Middle frontal gyrus (tissue), 1 donor: ENCODE results near the gene SNAPC3.
A peak's percentile ranks its signal among the peaks of the same experiment; 100 is the strongest.
"Not testable (repeated sequence)": the region's sequence is repeated elsewhere in the genome, so short reads cannot be mapped to it uniquely, and the experiment has no call there.

Experiments used
- DNase-seq: peaks from one replicate; pipeline ENCODE4 v3.0.0-alpha.2; 2015; ENCODE audit warnings: low spot score; ENCODE audit errors: extremely low spot score

SNAPC3 gene

DNA sequence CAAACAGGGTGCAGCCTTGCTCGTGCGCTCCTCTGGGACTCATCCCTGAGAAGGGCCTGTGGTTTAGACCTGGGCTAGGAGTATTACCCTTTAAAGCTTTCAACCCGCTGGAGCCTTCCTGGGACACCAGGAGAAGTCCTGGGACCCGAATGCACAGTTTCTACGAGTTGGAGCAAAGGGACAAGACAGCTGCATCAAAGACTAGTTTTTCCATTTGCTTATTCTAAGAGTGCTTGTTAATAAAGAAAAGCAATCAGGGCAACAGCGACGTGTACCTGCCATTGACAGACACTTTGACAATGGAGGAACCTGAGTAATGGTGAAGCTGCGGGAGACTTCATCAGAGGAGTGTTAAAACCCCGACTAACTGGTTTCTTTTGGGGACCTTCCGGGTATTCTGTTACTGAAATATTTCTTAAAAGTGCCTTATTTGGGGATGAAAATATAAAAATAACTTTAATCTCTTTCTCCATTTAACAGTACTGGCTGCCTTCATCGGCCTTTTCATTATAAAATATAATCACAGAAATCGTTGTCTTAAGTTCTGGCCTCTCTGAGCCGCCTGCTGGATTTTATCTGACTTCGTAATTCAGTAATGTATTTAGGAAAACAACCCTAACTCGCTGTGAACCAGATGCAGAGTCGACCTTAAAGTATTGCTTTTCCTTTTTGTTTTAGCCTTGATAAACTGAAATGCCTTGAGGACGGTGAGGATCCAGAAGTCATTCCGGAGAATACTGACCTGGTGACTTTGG, 732 bp downstream of the SNAPC3 start:
- no peak for DNase-seq

DNA sequence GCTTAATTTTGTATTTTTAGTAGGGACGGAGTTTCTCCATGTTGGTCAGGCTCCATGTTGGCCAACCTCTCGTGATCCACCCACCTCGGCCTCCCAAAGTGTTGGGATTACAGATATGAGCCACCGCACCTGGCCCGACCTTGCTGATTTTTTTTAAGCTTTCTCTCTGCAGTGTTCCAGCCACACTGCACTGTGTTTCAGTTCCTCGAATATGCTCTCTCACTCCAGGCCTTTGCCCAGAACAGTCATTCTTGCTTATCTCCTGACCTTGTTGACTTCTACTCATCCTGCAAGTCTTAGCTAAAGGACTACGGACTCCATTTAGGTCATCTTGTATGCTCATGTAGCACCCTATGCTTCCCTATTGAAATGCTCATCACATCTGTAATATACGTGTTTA, 3.3 kb downstream of the SNAPC3 start:
- no peak for DNase-seq

DNA sequence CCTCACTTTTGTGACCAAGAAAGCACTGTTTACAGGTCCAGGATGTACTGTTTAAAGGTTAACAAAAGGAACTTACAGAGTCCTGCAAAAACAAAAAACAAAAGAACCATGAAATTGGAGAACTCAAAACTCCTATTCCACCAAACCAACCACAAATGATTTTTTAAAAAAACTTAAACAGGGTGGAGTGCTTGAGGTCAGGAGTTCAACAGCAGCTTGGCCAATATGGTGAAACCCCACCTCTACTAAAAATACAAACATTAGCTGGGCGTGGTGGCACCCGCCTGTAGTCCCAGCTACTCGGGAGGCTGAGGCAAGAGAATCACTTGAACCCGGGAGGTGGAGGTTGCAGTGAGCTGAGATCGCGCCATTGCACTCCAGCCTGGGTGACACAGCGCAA, 5.0 kb downstream of the SNAPC3 start:
- not testable (repeated sequence) for DNase-seq

DNA sequence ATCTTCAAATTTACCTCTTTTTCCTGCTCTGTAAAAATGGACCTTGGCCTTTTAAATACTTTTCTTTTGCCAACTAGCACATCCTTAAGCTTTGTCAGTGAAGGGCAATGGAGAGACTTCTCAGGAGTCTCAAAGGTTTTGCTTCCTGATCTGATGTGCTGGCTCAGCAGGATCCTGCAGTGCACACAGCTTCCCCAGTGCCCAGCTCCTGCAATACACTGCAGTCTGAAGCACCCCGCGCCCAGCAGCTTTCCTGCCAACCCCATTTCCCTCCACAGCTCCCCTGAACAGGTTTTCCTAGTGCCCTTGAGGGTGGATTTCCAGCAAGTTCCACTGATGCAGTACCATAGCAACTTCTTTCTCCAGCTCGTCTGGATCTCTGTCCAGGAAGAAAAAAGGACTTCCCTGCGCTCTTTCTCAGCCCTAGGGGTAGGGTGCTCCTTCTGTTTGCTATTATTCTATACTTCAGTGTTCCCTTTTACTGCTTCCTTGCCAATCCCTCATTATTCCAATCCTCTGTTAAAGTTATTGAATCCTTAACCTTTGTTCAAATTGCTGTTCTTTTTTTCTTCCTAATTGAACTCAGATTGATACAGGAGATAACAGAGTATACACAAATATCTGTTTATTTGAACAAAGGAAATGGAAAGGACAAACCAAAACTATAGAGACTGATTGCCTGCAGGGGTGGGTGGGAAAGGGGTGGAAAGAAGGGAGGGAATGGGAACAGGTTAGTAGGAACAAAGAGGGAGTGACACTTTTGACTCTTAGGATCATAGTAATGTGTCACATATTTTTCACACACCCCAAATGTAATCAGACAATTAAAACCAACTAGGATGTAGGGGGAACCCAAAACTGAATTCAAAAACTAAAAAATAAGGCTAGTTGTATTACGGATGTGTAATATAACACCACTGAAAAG, 8.5 kb downstream of the SNAPC3 start:
- DNase-seq = no peak

DNA sequence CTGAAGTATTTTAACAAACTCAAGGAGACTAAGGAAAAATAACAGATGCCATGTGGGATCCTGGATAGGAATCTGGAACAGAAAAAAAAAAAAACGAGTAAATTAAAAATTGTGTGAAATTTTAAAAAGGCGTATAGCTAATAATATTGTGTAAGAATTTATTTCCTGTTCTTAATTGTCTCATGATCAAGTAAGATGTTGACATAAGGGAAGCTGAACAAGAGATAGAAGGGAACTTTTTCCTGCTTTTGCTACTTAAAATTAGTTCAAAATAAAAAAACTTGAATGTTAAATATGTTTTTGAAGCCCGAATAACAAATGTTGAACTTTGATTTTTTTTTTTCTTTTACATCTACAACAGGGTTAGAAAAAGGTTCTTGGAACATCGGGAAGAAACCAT, 10.5 kb downstream of the SNAPC3 start:
- DNase-seq = no peak

DNA sequence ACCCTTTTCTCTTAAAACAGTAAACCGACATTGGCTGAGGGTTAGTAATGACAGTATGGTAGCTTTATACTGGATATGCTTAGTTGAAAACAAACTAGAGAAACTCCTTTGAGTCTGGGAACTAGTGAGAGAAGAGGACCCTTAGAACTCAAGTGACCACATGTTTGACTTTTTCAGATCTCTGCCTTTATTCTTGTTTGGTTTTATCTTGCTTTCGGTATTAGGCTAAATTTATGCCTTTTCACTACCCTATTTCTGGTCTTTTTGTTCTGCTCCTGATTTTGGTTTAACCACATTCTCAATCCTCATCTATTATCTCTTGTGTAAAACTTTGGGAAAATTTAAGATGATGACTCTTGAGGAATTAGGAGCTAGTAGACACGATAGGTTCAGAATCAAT, 11.0 kb downstream of the SNAPC3 start:
- DNase-seq = no peak

DNA sequence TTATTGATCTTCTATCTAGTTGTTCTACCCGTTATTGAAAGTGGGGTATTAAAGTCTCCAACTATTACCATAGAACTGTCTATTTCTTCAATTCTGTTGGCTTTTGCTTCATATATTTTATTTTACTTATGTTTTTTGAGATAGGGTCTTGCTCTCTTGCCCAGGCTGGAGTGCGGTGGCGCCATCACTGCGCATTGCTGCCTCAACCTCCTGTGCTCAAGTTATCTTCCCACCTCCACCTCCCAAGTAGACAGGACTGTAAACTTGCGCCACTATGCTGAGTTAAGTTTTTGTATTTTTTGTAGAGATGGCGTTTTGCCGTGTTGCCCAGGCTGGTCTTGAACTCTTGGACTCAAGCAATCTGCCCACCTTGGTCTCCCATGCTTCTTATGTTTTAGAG, 16.2 kb downstream of the SNAPC3 start:
- DNase-seq = no peak

DNA sequence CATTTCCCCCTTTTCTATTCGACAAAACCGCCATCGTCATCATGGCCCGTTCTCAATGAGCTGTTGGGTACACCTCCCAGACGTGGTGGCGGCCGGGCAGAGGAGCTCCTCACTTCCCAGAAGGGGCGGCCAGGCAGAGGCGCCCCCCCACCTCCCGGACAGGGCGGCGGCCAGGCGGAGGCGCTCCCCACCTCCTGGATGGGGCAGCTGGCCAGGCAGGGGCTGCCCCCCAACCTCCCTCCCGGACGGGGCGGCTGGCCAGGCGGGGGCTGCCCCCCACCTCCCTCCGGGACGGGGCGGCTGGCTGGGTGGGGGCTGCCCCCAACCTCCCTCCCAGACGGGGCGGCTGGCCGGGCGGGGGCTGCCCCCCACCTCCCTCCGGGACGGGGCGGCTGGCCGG, 19.2 kb downstream of the SNAPC3 start:
- DNase-seq = not testable (repeated sequence)

DNA sequence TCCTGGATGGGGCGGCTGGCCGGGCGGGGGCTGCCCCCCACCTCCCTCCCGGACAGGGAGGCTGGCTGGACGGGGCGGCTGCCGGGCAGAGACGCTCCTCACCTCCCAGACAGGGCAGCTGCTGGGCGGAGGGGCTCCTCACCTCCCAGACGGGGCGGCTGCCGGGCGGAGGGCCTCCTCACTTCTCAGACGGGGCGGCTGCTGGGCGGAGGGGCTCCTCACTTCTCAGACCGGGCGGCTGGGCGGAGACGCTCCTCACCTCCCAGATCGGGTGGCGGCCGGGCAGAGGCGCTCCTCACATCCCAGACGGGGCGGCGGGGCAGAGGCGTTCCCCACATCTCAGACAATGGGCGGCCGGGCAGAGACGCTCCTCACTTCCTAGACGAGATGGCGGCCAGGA, 19.6 kb downstream of the SNAPC3 start:
- not testable (repeated sequence) for DNase-seq

DNA sequence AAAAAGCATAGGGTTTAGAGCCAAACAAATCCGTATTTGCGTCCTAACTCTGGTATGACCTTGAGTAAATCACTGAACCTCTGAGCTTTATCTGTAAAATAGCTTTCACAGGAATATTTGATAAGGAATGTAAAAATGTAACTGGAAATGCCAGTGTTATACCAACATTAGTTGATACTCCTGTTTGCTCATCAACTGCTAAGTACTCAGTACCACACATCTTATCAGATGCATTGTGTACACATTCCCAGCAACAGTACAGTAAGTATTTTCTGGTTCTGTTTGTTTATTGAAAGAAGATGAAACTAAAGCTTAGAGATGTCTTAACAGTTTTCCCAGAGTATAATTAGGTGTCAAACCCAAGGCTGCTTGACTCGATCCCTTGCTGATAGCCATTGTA, 21.5 kb downstream of the SNAPC3 start:
- DNase-seq = no peak

DNA sequence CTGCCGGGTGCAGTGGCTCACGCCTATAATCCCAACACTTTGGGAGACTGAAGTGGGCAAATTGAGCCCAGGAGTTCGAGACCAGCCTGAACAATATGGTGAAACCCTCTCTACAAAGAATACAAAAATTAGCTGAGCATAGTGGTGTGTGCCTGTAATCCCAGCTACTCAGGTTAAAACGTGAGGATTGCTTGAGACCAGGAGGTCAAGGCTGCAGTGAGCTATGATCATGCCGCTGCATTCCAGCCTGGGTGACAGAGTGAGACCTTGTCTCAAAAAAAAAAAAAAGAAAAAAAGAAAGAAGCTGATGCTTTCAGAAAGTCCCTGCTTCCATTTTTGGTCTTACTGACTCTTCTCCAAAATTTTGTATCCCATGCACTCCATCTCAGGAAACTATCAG, 31.3 kb downstream of the SNAPC3 start:
- DNase-seq = no peak

DNA sequence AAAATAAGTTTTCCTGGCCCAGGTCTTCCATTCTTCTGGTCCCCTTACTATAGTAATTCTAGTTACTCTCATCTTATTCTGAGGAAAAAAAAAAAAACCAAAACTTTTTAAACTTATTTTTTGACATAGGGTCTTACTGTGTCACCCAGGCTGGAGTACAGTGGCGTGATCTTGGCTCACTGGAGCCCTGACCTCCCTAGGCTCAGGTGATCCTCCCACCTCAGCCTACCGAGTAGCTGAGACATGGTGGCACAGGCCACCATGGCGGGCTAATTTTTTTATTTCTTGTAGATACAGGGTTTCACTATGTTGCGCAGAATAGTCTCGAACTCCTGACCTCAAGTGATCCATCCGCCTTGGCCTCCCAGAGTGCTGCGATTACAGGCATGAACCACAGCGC, 38.4 kb downstream of the SNAPC3 start:
- no peak for DNase-seq

DNA sequence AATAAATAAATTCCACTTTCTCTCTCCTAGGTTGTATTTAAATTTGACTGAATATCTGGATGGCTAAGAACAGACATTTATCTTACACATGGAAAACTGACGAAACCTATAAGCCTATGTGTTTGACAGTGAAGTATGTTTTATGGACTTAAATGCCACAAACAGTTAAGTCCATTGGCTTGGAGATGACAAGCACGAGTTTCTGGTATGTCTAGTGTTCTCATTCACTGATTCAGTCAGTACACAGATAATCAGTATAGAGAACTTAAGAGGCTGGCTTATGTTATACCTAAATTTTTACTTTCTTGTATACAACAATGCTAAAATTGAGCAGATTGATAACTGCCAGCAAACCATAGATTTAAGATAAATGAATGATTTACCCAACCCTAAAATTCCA, 38.9 kb downstream of the SNAPC3 start:
- DNase-seq = no peak

DNA sequence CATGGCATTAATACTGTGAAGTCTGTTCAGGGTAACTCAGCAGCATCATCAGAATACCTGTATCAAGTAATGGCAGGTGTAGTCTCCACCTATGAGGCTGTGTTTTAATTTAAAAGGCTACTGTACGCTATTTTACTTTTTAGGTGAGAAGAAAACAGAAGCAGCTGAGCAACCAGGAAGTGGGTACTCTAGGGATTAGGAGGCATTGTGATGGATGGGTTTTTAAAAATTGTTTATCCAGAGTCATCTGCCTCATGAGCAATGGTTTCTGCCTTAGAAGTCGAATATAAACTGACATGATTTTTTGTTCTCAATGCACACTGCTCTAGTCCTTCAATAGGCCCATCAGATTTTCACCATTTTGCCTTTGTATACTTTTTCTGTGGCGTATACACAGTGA, 45.5 kb downstream of the SNAPC3 start:
- no peak for DNase-seq

DNA sequence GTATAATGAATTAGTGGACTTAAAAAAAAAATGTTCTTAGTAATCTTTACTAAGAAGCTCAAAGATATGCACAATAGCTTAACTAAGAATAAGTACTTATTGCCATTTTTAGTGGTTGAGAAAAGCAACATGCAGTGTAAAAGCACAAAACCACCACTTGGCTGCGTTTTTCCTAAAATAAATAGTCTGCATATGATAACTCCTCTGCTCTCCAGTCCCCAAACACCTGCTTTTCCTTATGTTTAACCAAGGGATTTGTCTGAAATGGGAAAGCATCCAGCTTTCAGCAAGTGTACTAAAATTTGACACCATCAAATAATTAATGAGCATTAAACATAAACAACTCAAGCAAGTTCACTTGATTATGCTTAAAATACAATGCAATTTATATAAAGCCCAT, 46.7 kb downstream of the SNAPC3 start:
- no peak for DNase-seq

DNA sequence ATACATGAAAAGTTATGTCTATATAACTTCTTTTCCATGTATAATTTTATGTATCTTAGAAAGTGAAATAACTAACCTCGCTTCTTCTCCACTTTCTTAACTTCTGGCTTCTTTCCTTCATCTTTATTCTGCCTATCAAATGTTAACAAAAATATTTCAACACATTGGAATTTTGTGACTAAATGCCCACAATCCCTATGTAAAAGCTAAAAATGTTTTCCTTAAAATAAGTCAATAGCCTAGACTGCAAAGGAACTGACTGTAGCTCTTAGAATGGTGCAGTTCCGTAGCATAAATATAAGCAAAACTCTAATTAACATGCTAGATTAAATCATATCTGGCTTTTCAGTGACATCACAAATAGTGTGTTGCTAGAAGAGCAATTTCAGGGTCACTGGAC, 47.2 kb downstream of the SNAPC3 start:
- DNase-seq = no peak

DNA sequence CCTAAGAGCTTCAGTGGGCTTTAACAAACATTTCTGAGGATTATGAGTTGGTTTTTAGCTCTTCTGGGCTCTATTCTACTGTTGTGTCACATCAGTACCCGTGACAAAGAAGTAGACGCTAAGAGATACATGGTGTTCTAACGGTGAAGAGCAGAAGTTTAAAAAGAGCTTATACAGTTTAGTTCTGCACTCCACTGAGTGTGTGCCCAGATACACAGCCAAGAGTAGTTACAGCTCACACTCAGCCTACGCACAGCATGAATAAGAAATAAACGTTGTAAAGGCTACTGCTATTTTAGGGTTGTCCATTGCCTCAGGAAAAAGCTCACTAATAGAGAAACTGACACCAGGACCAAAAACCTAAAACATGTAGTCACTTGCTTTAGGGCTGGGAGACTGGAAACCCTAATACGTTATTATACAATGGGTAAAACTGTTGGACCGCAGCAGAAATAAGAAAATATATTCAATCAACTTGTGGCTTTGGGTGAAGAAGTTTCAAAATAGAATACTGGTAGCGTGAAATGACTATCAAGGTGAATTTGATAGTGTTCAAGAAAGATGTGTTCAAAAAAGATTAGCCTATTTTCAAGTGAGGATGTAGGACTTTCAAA, 53.4 kb downstream of the SNAPC3 start:
- DNase-seq = peak; percentile 31

DNA sequence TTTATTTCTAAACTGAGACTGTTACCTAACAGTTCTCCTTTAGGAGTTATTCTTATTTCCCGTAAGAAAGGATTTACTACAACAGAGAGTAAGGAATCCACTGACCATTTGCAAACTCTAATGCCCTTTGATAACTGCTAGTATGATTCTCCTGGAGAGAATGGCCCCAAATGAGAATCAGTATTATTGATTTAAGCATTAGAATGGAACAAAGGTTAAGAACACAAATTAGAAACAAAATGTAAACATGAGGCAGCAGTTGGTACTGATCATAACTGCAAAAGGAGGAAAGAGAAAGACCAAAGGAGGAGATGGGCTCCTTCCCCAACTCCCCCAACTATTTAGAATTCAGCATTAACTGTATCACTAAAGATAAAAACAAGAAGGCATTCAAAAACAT, 57.4 kb downstream of the SNAPC3 start:
- no peak for DNase-seq

DNA sequence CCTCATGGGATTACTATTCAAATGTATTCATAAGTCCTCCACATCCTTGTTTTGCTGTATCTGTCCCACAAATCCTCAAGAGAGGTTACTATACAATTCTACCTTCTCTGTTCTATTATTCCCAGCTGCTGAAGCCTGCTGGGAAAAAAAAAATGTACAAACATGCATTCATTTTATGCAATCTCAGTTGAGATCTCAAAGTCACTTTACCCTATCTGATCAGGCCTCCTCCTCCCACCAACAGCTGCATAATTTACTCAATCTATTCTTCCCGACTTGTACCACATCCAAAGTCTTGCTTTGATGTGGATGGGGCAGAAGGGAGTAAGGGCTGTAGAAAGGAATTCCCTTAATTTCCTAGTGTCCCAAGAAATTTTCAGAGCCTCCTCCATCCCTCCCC, 59.5 kb downstream of the SNAPC3 start:
- no peak for DNase-seq

DNA sequence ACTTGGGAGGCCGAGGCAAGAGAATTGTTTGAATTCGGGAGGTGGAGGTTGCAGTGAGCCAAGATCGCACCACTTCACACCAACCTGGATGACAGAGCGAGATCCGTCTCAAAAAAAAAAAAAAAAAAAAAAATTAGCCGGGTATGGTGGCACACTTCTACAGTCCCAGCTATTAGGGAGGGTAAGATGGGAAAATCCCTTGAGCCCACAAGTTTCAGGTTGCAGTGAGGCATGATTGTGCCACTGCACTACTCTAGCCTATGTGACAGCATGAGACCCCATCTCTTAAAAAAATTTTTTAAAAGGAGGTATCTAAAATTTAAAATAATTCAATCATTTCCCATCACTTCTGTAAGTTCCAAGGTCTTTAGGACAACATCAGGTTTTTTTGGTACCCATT, 62.1 kb downstream of the SNAPC3 start:
- no peak for DNase-seq

DNA sequence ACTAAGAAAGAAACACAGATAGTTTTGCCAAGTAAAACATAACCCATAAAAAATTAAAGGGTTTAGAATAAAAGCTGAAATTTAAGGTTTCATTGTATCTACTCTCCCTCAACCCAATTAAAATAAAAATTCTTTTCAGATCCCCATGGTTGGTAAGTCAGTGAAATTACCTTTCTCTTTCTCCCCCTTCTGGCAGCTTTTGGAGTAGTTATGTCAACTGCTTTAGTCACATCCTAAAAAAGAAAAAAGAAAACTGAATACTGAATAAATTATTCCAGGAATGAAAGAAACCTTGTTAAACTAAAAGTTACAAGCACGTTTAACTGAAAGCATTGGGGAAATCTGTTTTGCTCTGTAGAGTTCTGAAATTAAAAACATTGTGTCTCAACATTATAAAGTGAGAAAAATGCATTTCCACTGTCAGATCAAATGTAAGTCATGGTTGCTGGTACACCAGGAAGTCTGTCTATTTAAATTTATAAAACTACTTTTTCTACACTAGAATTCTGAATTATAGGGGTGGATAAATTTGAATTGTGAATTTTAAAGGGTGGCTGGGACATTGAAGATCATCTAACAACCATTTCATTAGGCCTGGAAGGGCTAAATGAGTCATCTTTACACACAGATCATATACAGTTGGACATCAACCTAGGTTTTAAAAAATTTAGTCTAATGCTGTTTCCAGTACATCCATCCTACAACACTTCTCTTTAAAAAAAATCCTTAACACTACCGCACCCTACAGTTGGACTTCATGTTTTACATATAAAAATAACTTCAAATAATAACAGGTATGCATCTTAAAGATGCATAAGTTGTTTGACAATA, 63.4 kb downstream of the SNAPC3 start:
- DNase-seq = no peak
